HG02852 (cell line): Measurements from ENCODE around the gene RGP1.

Experiments
- ATAC-seq: cut with Tn5 transposase; IDR thresholded peaks from one replicate; pipeline ENCODE4 v1.9.1; 2021; ENCODE audit warnings: mild to moderate bottlenecking, moderate library complexity; ENCODE audit not compliant: unreplicated experiment

RGP1 gene

DNA sequence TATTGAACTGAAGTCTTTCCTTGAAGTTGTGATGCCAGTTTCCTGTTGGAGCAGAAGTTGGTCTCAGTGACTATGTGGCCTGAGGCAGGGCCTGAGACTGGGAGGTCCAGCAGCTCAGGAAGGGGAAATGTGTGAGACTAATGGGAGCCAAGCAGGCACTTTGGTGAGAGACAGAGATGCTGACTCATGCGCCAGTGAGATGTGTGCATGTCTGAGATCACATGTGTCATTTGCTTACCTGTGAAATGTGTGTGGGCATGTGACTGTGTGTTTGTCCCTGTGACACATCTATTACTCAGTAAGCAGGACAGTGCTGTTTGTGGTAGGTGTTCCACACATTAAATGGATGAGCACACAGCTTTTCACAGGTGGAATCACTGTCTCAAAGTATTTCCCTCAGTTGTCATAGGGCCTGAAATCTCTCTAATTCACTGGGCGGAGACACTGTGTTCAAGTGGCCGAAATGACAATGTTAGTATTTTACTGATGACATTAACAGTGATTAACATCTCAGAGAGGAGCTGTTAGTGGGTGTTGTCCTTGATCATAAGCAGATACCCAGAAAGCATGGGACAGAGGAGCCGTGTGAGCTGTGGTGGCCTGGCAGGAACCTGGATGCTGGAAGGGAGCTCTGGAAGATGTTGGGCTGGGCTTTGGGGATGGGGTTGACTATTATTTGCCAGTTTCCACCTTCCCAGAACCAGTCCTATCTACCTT is 49.7 kb downstream of the RGP1 start:
- peak; percentile 54 for ATAC-seq

DNA sequence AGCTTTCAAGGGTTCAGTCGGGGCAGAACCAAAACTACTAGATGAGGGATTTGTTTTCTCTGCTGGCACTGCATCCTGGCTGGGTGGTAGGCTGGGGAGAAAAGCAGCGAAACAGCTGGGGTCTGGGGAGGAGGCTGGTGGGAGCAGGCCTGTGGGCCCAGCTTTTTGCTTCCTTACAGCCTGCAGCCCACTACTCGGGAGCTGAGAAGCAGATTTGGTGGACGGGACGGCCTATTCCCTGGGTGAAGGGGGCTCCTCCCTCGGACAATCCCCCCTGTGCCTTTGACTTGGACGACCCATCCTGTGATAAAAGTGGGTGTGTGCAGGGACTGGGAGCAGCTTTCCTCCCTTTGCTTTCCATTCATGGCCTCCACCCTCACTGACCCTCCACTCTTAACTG is 51.4 kb downstream of the RGP1 start:
- ATAC-seq = no peak

DNA sequence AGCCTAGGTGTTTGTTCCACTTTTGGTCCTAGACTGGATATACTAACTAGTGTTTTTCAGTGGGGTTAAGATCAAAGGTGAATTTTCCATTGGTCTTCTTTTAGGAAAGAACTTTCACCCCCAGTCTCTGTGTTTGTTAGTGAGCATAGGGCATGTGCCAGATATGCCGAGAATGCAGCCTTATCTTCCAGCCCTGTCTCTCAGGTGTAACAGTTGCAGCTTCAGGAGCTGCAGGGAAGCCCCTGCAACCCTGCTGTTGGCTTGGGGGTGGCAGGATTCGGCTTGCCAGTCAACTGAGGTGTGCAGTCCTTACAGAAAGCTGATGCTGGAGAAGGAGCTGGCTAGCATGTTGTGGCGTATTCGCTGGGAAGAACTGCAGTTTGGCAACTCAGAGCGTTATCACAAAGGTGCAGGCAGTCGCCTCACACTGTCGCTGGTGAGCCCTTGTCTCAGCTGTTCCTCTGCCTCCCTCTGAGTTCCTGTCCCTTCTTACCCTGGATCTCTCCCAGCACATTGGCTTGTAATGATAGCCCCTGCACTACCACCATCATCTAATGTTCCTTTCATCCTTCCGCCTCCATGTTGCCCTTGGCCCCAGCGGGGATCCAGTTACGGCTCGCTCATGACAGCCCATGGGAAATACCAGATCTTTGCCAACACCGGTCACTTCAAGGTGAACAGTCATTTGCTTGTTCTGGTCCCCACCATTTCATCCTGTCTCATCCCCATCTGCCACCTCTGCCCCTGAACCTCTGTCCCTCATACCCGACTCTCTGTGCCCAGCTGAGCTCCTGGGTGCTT is 52.4 kb downstream of the RGP1 start:
- no peak for ATAC-seq

DNA sequence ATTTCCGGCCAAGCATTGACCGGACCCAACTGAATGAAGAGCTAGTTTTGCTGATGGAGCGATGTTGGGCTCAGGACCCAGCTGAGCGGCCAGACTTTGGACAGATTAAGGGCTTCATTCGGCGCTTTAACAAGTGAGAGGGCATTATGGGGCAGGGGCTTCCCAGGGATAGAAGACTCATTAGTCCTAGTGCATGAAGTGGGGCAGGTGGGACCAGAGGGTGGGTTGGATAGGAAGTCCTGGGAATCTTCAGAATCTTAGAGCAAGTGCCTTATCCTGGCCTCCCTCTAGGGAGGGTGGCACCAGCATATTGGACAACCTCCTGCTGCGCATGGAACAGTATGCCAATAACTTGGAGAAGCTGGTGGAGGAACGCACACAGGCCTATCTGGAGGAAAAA is 57.0 kb downstream of the RGP1 start:
- no peak for ATAC-seq
